ENCODE measurements around the gene KIAA1614.

Gene KIAA1614

DNA sequence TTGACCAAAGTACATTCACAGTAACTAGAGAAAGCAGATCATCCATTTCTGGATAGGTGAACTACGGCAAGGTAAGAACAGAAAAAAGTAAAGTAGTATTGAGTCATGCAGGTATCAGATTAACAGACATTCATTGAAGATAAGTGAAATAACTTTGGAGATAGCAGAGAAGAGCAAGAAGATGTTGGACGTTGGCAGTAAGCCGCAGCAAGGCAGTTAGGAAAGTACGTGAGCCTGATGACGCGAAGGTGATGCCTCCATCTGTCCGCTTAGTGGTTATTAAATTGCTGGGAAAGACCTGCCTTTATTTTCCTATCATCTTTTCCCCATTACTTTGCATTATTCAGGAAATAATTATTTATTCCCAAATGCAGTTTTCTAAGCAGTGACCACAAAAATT lies 24.9 kb upstream of the KIAA1614 start:
- no peak for DNase-seq
- Histone ChIP-seq H3K36me3 (peaks cover 0 to 4% (median 3%) of the 10 kb centered on the region in 3 donors), H3K27ac (no peak overlapping the region), H3K27me3 (no peaks in the 10 kb centered on the region), H3K4me3 (no peak overlapping the region), H3K4me1 (no peaks in the 10 kb centered on the region), H3K9me3 (no peaks in the 10 kb centered on the region)
- TF ChIP-seq, protein P1, sequence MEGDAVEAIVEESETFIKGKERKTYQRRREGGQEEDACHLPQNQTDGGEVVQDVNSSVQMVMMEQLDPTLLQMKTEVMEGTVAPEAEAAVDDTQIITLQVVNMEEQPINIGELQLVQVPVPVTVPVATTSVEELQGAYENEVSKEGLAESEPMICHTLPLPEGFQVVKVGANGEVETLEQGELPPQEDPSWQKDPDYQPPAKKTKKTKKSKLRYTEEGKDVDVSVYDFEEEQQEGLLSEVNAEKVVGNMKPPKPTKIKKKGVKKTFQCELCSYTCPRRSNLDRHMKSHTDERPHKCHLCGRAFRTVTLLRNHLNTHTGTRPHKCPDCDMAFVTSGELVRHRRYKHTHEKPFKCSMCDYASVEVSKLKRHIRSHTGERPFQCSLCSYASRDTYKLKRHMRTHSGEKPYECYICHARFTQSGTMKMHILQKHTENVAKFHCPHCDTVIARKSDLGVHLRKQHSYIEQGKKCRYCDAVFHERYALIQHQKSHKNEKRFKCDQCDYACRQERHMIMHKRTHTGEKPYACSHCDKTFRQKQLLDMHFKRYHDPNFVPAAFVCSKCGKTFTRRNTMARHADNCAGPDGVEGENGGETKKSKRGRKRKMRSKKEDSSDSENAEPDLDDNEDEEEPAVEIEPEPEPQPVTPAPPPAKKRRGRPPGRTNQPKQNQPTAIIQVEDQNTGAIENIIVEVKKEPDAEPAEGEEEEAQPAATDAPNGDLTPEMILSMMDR (IDR thresholded peaks at IDR 0.05): no peak
- intact Hi-C loops (cut with DNase I; ENCODE audit: low total_unique reads): no loop called here

DNA sequence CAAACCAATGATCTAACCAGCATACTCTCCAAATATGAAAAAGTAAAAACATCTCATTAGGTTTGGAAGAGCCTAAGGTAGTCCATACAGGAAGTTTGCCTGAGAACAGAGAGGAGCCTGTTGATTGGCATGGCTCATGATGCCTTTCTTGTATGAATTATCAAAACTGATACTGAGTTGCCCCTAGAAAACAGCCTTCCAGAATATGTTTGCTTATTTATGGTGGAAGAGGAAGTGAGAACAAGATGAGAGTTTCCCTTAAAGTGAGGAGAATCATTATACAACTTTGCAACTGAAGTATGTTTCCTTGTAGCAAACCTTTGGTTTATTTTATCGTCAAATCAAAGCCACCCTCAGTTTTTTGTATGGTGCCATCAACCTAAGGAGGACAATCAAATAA lies 23.8 kb upstream of the KIAA1614 start:
- Histone ChIP-seq H3K4me3 (no peak overlapping the region), H3K9me3 (no peaks in the 10 kb centered on the region), H3K27ac (no peak overlapping the region), H3K36me3 (peaks cover 0 to 4% (median 3%) of the 10 kb centered on the region in 3 donors), H3K27me3 (no peaks in the 10 kb centered on the region), H3K4me1 (no peaks in the 10 kb centered on the region)
- intact Hi-C loops (cut with DNase I; ENCODE audit: low total_unique reads): no loop called here
- no peak for DNase-seq
- TF ChIP-seq, protein P1 (IDR thresholded peaks at IDR 0.05): no peak

DNA sequence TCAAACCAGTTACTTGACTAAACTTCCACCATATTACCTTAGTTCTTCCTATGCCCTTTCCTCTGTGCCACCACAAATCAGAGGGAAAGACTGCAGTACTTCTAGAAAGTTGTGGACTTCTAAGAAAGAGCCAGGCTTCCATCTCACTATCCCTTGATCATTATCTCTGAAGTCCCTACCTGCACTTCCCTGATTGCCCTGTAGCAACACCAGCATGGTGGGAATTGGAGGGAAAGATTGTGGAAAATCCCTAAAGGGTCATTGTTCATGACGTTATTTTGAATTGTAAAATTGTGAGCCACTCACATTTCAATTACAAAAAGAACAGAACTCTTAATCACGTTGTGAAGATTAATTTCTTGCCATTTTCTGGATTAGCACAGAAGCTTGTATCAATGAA lies 23.4 kb upstream of the KIAA1614 start:
- Histone ChIP-seq H3K4me1 (no peaks in the 10 kb centered on the region), H3K9me3 (no peaks in the 10 kb centered on the region), H3K36me3 (peaks cover 0 to 4% (median 3%) of the 10 kb centered on the region in 3 donors), H3K4me3 (no peak overlapping the region), H3K27me3 (no peaks in the 10 kb centered on the region), H3K27ac (no peak overlapping the region)
- TF ChIP-seq, protein P1 (IDR thresholded peaks at IDR 0.05): no peak
- intact Hi-C loops (cut with DNase I; ENCODE audit: low total_unique reads): no loop called here
- no peak for DNase-seq

DNA sequence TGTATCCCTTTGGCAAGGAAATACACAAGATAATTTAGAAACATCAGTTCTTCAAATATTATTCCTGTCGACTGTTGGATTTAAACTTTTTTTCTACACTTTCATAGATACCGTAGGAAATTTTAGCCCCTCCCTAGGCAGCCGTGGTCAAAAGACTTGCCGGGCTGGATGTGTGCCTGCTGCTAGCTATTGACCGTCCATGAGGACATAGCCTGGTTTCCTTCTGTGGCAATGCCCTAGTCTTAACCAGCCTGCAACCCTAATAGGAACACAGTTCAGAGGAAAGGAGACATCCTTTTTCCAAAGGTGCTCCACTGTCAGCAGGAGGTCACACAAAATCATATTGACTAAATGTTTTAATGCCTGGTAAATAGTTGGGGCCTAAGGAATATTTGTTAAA lies 20.4 kb upstream of the KIAA1614 start:
- TF ChIP-seq, protein P1 (IDR thresholded peaks at IDR 0.05): no peak
- Histone ChIP-seq H3K27ac (no peak overlapping the region), H3K36me3 (no peaks in the 10 kb centered on the region), H3K9me3 (no peaks in the 10 kb centered on the region), H3K27me3 (no peaks in the 10 kb centered on the region), H3K4me1 (no peaks in the 10 kb centered on the region), H3K4me3 (no peak overlapping the region)
- intact Hi-C loops (cut with DNase I; ENCODE audit: low total_unique reads): no loop called here
- DNase-seq: no peak

DNA sequence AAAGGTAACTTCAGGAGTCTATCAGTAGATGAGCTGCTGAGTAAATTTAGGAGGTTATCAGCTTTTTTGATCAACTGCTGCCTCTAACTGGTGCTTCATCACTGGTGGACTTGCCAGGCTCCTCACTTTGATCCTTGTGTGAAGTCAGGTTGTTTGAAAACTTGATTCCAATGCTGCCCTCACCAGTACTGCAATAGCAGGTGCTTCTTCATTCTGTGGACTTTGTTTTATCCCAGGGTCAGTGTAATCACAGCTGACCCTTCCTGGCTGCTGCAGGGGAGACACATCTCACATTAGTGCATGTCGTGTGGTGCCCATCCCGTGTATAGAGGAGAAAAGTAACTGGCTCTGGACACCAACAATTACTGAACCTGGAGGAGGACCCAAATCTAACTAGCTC lies 20.0 kb upstream of the KIAA1614 start:
- Histone ChIP-seq H3K9me3 (no peaks in the 10 kb centered on the region), H3K27me3 (no peaks in the 10 kb centered on the region), H3K27ac (no peak overlapping the region), H3K4me3 (no peak overlapping the region), H3K36me3 (no peaks in the 10 kb centered on the region), H3K4me1 (no peaks in the 10 kb centered on the region)
- no peak for DNase-seq
- TF ChIP-seq, protein P1 (IDR thresholded peaks at IDR 0.05): no peak
- intact Hi-C loops (cut with DNase I; ENCODE audit: low total_unique reads): no loop called here

DNA sequence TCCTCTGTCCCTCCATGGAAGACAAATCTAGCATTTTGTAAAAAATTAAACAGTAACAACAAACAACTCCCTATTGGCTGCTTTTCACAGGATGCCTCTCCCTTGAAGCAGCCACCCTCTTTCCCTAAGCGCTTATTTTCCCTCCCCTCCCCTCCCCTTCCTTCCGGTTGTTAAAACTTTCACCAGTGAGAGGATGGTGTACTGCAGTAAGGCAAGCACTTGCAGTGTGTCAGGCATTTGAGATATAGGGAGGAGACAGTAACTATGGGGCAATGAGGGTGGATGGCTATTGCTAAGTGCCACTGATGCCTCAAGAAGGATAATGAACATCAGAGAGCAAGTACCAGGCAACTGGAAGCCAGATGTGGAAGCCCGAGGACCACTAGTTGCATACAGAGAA lies 19.1 kb upstream of the KIAA1614 start:
- TF ChIP-seq, protein P1 (IDR thresholded peaks at IDR 0.05): no peak
- Histone ChIP-seq H3K36me3 (no peaks in the 10 kb centered on the region), H3K4me1 (no peaks in the 10 kb centered on the region), H3K9me3 (no peaks in the 10 kb centered on the region), H3K27me3 (no peaks in the 10 kb centered on the region), H3K4me3 (no peak overlapping the region), H3K27ac (no peak overlapping the region)
- no peak for DNase-seq
- intact Hi-C loops (cut with DNase I; ENCODE audit: low total_unique reads): no loop called here

All from tibial artery (tissue), 4 donors.